GM08714 (cell line): ENCODE results near the gene PAK5.

Source experiments
- H3K4me3 ChIP-seq: fragments of 200-500 bp; sonication (Bioruptor generic); 2 replicates; pipeline ENCODE4 v1.5.1; 2014; ENCODE audit warnings: mild to moderate bottlenecking, low read length, inconsistent platforms
- ZNF274 ChIP-seq: IDR thresholded peaks from 2 replicates; pipeline ENCODE4 v1.6.1; 2012; ENCODE audit warnings: mild to moderate bottlenecking, low read depth, low read length

PAK5 gene

DNA sequence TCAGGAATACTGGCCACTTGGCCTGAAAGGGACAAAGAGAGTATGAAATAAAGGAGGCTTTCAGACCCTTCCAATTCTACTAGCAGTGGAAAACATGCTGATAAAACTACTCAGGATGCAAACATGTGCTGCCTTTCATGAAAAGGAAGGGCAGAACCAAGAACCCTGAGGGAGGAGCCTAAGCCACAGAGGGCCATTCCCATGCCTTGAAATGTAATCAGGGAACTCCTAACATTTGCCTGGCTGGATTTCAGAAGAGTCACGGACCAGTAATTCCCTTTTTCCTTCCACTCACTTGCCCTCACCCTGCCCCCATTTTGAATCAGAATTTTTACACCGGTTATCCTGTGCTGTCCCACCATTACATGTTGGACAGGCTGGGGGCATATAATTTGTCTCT lies 208.3 kb downstream of the PAK5 start:
- no peak for TF ChIP-seq ZNF274
- no peak overlapping the region for H3K4me3 ChIP-seq

DNA sequence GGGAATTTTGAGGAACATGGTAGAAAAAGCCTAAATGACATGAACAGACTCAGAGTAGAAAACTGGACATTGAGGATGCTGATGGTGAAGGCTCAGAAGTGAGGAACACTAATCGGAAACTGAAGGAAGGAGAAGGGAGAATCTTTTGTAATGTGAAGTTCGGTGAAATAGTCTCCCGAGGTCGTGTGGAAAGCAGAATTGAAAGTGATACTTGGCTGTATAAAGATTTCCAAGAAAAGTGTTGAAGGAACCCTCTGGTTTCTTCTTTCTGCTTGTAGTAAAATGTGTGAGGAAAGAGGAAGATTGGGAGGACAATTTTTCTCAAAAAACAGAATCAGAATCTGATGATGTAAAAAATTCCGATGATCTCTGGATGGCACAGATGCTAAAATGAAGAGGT lies 209.0 kb downstream of the PAK5 start:
- H3K4me3 ChIP-seq = no peak overlapping the region
- TF ChIP-seq ZNF274 = no peak

DNA sequence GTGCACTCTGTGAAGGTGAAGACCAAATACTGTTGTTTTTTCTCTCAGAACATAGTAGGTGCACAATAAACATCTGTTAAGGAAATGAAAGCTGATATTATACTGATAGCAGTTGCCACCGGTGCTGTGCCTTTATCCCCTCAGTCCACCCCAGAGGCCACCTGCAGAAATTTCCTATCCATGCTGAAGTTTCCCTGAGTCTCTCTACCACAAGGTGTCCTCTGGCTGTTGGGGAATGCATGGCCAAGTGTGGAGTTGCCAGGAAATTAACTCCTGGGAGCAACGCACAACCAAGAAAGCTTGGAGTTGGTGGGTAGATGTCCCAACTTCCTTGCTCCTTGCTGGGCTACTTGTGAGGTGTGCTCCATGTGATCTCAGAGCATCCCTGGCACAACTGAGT lies 210.3 kb downstream of the PAK5 start:
- no peak overlapping the region for H3K4me3 ChIP-seq
- no peak for TF ChIP-seq ZNF274

DNA sequence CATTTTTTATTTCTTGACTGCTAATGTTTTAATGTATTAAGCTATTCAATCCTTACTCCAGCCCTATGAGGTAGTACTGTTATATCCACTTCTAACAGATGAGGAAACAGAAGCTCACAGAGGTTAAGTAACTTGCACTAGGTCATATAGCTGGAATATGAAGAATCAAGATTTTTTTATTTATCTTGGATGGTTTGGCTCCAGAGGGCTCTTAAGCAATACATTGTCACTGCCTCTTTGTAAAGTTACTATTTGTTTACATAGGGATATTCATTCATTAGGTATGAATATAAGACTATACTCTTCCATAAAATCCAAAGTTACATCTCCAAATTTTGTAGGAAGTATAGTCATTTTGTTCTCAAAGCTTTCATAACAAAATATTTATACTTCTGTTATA lies 210.7 kb downstream of the PAK5 start:
- no peak for TF ChIP-seq ZNF274
- no peak overlapping the region for H3K4me3 ChIP-seq

DNA sequence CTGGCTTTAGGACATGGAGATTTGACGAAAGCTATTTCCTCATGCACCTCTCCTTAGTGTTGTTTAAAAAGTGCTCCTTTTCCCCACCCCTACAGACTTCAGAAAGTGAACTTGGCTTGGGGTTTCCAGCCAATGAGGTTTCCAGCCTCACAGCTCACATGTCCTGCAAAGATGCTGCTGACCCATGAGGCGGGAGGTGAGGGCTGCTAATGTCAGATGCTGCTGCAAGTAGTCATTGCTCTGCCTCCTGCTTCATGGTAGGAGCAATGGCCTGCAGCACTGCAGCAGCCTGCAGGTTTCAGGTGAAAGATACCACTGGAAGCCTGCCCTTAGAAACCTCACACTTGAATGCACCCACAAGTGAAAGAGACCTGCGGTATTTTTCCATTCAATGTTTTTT lies 211.7 kb downstream of the PAK5 start:
- H3K4me3 ChIP-seq = no peak overlapping the region
- TF ChIP-seq ZNF274 = no peak

DNA sequence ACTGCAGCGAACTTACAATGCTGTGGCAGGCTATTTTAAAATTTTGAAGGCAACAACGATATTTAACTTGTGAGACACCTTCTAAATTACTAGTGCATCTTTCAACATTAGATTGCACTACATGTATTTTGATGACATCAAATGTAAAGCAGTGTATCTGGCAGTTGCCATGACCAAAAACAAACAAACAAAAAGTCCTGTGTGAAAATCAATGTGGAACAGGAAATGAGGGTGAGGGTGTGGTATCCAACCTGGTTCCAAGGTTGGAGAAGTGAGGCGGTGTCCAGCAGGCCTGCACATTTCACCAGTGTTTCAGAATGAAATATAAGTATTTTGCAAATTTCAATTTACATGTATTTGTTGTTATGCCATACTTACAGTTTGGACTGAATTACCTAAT lies 212.5 kb downstream of the PAK5 start:
- no peak overlapping the region for H3K4me3 ChIP-seq
- no peak for TF ChIP-seq ZNF274

DNA sequence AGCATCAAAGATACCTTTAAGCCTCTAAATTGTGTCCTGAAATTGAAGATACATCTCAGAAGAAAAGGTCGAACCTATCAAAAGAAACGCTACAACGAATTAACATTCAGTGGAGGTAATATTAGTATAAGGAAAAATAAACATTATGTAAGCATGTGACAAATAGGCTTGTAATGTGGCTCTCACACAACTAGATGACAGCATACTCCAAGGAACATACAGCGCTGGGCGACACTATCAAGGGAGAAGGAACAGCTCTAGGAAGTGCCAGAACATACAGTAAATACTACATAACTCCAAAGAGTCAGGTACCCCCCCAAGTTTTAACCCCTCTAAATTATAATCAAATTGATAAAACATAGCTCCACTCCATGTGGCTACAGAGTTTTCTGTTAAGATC lies 220.9 kb downstream of the PAK5 start:
- TF ChIP-seq ZNF274 = no peak
- no peak overlapping the region for H3K4me3 ChIP-seq

DNA sequence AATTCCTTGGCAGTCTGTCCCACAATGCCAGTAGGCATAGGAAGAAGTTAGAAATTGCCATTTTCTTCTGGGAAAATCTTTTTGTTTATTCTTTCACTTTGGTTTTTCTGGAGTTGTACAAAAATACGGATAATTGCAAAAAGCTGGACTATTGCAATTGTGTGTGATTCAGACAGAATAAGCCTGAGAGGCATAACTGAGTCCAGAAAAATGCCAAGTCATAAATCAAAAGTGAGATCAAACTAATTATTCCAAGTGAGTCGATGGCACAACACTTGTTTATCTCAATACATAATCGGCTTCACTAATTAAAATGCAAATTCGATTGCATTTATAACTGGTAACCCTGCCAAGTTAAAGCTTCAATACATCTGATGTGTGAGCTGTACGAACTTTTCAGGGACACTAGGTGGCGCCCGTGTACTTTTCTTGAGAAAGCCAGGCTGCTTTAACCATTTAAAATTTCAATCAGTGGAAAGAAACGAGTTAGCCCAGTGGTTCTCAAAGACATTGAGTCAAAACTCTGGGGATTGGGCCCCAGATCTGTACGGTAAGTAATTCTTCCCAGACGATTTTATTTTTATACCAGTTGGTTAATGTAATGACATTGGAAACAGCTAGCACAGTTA lies 221.9 kb downstream of the PAK5 start:
- H3K4me3 ChIP-seq = no peak overlapping the region; the same call in 1 of the 2 replicates
- TF ChIP-seq ZNF274 = no peak

DNA sequence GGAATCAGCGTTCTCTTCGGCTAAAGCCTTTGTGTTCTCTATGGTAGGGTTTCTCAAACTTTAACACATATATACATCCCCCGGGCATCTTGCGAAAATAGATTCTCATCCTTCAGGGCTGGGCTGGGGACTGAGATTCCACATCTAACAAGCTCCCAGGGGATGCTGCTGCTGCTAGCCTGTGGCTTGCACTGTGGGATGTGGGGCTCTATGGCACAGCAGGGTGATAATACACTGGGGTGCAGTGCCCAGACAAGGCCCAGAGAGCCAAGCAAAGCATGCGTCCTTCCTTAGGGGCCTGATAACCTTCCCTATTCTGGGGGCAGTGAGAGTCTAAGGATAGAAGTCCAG lies 222.4 kb downstream of the PAK5 start:
- H3K4me3 ChIP-seq = no peak overlapping the region; the same call in 1 of the 2 replicates
- TF ChIP-seq ZNF274 = no peak

DNA sequence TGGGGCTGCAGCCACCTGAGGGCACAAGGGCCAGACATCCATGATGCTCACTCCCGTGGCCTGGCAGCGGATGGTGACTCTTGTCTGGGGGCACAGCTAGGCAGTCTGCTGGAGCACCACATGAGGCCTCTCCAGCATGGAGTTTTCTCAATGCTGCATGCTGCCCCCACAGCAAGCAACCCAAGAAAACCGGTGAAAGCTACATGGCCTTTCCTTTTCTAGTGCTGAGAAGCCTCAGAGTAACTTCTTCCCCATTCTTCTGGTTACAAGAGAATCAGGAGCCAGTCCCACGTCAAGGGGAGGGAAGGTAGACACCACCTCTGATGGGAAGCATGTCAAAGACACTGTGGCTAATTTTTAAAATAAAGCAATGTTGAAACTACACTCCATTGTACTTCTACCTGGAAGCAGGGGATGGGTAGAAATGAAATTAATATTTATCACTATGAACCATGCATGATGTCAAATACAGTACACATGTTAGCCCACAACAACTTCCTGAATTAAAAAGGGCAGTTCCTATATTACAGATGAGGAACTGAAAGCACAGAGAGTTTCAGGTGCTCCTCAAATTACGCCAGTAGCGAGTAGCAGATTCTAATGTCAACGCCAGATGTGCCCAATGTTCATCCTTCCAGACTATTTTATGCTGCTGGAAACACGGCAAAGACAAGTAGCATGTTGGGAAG lies 223.0 kb downstream of the PAK5 start:
- TF ChIP-seq ZNF274 = no peak
- no peak overlapping the region; the same call in 1 of the 2 replicates for H3K4me3 ChIP-seq

DNA sequence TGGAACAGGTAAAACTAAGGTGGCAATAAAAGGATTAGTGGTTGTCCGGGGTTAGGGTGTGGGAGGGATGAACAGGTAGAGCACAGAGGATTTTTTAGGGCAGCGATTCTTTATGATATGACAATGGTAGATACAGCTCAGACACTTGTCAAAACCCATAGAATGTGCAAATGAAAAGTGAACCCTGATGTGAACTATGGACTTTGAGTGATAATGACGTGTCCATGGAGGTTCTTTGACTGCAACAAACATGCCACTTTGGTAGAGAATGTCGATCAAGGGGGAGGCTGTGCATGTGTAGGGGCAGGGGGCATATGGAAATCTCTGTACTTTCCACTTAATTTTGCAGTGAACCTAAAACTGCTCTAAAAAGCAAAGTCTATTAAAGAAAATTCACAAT lies 223.8 kb downstream of the PAK5 start:
- no peak for TF ChIP-seq ZNF274
- no peak overlapping the region for H3K4me3 ChIP-seq

DNA sequence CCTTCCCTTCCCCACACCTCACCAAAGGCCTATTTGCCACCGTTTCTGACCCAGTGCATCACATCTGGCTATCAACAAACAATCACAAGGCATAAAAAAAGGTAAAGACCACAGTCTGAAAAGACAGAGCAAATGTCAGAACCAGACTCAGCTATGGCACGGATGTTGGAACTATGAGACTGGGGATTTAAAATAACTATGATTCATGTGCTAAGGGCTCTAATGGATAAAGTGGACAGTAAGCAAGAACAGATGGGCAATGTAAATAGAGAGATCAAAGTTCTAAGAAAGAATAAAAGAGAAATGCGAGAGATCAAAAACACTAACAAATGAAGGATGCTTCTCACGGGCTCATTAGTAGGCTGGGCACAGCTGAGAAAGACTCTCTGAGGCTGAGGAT lies 225.0 kb downstream of the PAK5 start:
- no peak overlapping the region for H3K4me3 ChIP-seq
- no peak for TF ChIP-seq ZNF274

DNA sequence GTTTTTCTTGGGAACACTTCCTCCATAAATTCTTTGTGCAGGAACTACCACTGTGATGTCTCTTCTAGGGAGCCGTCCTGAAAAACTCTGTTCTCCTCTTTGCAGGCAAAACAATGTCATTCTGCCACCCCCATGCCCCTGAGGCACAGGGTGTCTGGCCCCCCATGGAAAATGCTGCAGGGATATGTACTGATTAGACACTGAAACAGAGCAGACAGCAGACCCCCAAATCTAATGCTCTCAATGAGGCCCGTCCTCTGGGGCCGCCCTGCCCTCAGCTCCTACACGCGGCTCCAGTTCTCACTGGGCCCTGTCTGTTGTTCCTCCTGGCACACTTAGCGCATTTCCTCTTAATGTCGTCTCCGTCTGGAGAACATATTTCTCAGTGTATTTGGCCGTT lies 227.0 kb downstream of the PAK5 start:
- H3K4me3 ChIP-seq = no peak overlapping the region
- no peak for TF ChIP-seq ZNF274

DNA sequence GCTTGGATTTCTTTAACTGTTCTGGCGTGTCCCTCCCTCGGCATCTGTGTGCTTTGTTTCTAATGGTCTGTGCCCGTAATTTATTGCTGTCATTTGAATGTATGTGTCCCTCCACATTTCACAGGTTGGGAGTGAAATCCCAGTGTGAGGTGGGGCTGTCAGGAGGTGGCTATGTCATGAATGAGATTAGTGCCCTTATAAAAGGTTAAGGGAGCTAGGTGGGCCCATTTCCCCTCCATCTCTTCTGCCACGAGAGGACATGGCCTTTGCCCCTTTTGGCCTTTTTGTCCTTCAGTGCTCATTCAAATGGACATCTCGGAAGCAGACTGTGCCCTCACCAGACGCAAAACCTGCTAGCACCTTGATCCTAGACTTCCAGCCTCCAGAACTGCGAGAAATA lies 228.2 kb downstream of the PAK5 start:
- H3K4me3 ChIP-seq = no peak overlapping the region
- TF ChIP-seq ZNF274 = no peak

DNA sequence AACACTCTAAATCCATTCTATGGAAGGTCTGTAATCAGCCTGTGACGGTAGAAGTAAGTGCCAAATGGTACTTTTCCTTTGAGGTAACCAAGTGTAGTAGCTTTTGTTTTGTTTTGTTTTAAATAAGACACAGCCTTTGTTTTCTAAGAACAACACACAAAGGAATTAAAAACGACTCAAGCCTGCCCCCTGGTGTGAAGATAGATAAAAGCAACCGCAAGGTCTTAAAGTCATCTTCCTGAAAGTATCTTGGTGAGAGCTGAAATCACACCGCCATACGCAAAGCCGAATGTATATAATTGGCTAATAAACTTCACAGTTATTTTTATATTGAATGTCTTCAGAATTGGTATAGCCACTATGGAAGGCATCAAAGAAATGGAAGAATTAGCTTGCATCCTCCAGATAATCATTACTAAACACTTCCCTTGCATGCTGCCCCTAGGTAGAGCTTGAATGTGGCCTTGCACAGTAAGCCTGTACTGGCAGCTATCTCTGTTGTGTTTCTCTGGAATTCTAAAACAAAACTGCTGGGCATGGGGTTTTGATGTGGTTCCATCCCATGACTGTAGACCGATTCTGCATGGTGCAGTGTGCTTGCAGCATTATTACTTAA lies 228.9 kb downstream of the PAK5 start:
- no peak overlapping the region for H3K4me3 ChIP-seq
- TF ChIP-seq ZNF274 = no peak
